B cell (primary cell): ENCODE results near the gene PCSK6. TPM values are rescaled to one million over a fixed set of nuclear protein-coding genes. Genes with fewer than 3 reads are reported as not detected.

Experiments
- ATAC-seq: fragments of 200-7000 bp; cut with Tn5 transposase; one replicate; pipeline ENCODE4 v1.10.0; 2021; ENCODE audit warnings: low read depth, mild to moderate bottlenecking, moderate number of reproducible peaks, moderate library complexity
- CTCF ChIA-PET: fragments of 350-600 bp; sonication (Branson Sonifier 250); formaldehyde crosslinking; loops from one replicate; lab custom pipeline; 2021; ENCODE audit warnings: antibody characterized with exemption, inconsistent platforms; lab: Charles Lee
- POLR2A ChIA-PET: fragments of 350-600 bp; sonication (Branson Sonifier 250); formaldehyde crosslinking; loops from one replicate; lab custom pipeline; 2021; ENCODE audit warnings: antibody characterized with exemption; lab: Charles Lee
- DNase-seq: peaks from one replicate; pipeline ENCODE4 v3.0.0; 2013
- H2AFZ ChIP-seq: 2 replicates; pipeline ENCODE4 v1.6.1; 2012; ENCODE audit warnings: mild to moderate bottlenecking, low read depth, low read length; ENCODE audit not compliant: insufficient read depth, poor library complexity, severe bottlenecking
- H3K27ac ChIP-seq, 2 donors: 1 replicate in 1 of 2; 2 replicates in 1 of 2; pipeline ENCODE4 v1.5.1; 2012 to 2013; ENCODE audit warnings: low read length in 2 of 2, mild to moderate bottlenecking in 2 of 2, moderate library complexity in 1 of 2
- H3K27me3 ChIP-seq, 4 experiments: fragments of 200-600 bp in 1 of 4; sonication (generic) in 1 of 4; replicated peaks in 1 of 4; 1 replicate in 2 of 4; 2 replicates in 2 of 4; pipeline versions ENCODE4 v1.6.1 to v1.7.0; 2013 to 2016; ENCODE audit warnings: low read length in 3 of 4, mild to moderate bottlenecking in 2 of 4, mixed read lengths in 1 of 4, moderate library complexity in 1 of 4; ENCODE audit not compliant: insufficient read depth in 4 of 4, control insufficient read depth in 3 of 4; ENCODE audit errors: control extremely low read depth in 1 of 4
- H3K36me3 ChIP-seq, 2 experiments: replicated peaks in 1 of 2; 1 replicate in 1 of 2; 2 replicates in 1 of 2; pipeline versions ENCODE4 v1.6.1 to v1.7.1; 2013; ENCODE audit warnings: low read length in 1 of 2; ENCODE audit not compliant: insufficient read depth in 2 of 2, control insufficient read depth in 1 of 2; ENCODE audit errors: control extremely low read depth in 1 of 2, extremely low read depth in 1 of 2
- H3K4me1 ChIP-seq, 2 donors: fragments of 200-600 bp in 1 of 2; sonication (generic) in 1 of 2; 1 replicate in 1 of 2; 2 replicates in 1 of 2; pipeline versions ENCODE4 v1.5.1 to v1.6.1; 2013 to 2017; ENCODE audit warnings: low read length in 2 of 2; ENCODE audit not compliant: control insufficient read depth in 2 of 2, insufficient read depth in 2 of 2
- H3K4me2 ChIP-seq: replicated peaks from 2 replicates; pipeline ENCODE3; 2012; ENCODE audit warnings: mild to moderate bottlenecking, low read depth, low read length; ENCODE audit not compliant: poor library complexity, severe bottlenecking
- H3K4me3 ChIP-seq, 5 experiments: fragments of 200-600 bp in 1 of 5; sonication (generic) in 1 of 5; 1 replicate in 3 of 5; 2 replicates in 2 of 5; pipeline versions ENCODE4 v1.5.1 to v1.7.0; 2011 to 2016; ENCODE audit warnings: low read length in 4 of 5, mild to moderate bottlenecking in 4 of 5, low read depth in 2 of 5, control low read depth in 1 of 5, moderate library complexity in 1 of 5; ENCODE audit not compliant: insufficient read depth in 1 of 5; ENCODE audit errors: control extremely low read depth in 1 of 5, extremely low read depth in 1 of 5
- H3K79me2 ChIP-seq: fragments of 200-600 bp; sonication (generic); one replicate; pipeline ENCODE4 v1.6.0; 2016; ENCODE audit warnings: low read length; ENCODE audit not compliant: control insufficient read depth, insufficient read depth
- H3K9ac ChIP-seq: fragments of 200-600 bp; sonication (generic); 2 replicates; pipeline ENCODE4 v1.6.1; 2017; ENCODE audit warnings: mild to moderate bottlenecking, low read length, moderate library complexity
- H3K9me3 ChIP-seq, 3 donors: one replicate each; pipeline versions ENCODE4 v1.6.1 to v1.7.1; 2013; ENCODE audit warnings: low read length in 2 of 3; ENCODE audit not compliant: control insufficient read depth in 2 of 3, insufficient read depth in 1 of 3; ENCODE audit errors: control extremely low read depth in 1 of 3
- H4K20me1 ChIP-seq: 2 replicates; pipeline ENCODE4 v1.6.0; 2012; ENCODE audit warnings: mild to moderate bottlenecking, low read length; ENCODE audit not compliant: insufficient read depth, control insufficient read depth, poor library complexity, severe bottlenecking
- H3K27ac Mint-ChIP-seq: one replicate; pipeline ENCODE4 v1.8.0; 2021; ENCODE audit warnings: mixed read lengths
- H3K27me3 Mint-ChIP-seq: one replicate; pipeline ENCODE4 v1.8.0; 2021; ENCODE audit warnings: mixed read lengths
- H3K4me1 Mint-ChIP-seq: one replicate; pipeline ENCODE4 v1.8.0; 2021; ENCODE audit warnings: mixed read lengths
- H3K4me3 Mint-ChIP-seq: one replicate; pipeline ENCODE4 v1.8.0; 2021; ENCODE audit warnings: mixed read lengths
- H3K9me3 Mint-ChIP-seq: one replicate; pipeline ENCODE4 v1.8.0; 2022; ENCODE audit warnings: mixed read lengths; ENCODE audit not compliant: insufficient read depth
- EZH2 ChIP-seq: IDR thresholded peaks from 2 replicates; pipeline ENCODE4 v1.6.1; 2012; ENCODE audit warnings: borderline replicate concordance, low read depth, mild to moderate bottlenecking, moderate library complexity, low read length; ENCODE audit not compliant: insufficient read depth, poor library complexity, severe bottlenecking
- WGBS: methylation state at CpG from one replicate; pipeline ENCODE4 v1.1.5; 2013; ENCODE audit warnings: missing lambda C conversion rate; ENCODE audit not compliant: insufficient coverage; 5-methylcytosine and 5-hydroxymethylcytosine counted together
- intact Hi-C: fragments of 100-400 bp; cut with micrococcal nuclease; formaldehyde crosslinking; loops from one replicate; pipeline ENCODE4 v1.10.0; 2022
- polyA plus RNA-seq: library from polyadenylated mRNA; depleted of rRNA; stranded (reverse); fragments of >200 nt; gene quantifications from 2 replicates; pipeline ENCODE4 v1.2.3, GENCODE V29; 2012
- total RNA-seq, 2 donors: library from RNA; stranded (reverse); fragments of 120-200 nt in 1 of 2; gene quantifications; 1 replicate in 1 of 2; 2 replicates in 1 of 2; pipeline versions ENCODE4 v1.2.3 to v1.2.4, GENCODE V29; 2013 to 2022
- TF ChIP-seq, protein P1 (sequence below): fragments of 200-600 bp; IDR thresholded peaks from one replicate; pipeline ENCODE4 v1.8.0; 2022; ENCODE audit warnings: antibody characterized with exemption, mild to moderate bottlenecking

PCSK6 gene
- total and polyA plus RNA-seq, 2 donors (not counting 1 experiment from before 2014, with no cell fraction given) = 0.66 to 1.6 TPM

DNA sequence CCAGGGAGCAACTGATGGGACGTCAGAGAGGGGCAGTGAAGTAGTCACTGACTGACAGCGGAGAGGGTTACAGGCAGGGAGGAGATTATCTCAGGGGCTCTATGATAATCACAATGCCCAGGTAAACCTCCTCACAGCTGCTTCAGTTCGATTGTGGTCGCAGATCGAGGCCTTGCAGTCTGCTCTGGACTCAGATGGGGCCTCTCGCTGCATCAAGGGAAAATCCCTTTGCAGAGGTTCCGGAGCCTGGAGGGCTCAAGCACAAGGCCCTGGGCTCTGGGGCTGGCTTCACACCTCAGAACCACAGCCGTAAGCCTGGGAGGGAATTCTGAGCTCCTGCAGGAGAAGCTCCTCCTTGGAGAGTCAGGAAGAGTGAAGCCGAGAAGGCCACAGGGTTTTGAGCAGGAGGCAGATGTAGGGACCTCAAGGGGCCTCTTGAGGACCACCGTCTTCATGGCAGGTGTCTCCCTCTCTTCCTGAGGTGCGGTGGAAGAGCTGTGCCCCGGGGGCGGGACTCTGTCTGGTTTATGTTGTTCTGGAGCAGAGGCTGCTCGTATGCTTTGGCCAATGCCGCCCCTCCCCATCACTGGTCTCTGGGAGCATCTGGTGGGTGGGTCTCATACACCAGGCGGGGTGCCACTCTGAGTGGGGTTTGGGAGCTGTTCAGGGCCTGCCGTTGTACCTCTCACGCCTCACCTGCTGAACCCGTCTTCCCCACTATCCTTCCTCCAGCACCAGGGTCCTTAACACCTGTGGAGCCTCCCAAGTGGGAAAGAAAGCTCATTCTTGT, 175.0 kb downstream of the PCSK6 start:
- no peak for TF ChIP-seq EZH2
- TF ChIP-seq, protein P1, sequence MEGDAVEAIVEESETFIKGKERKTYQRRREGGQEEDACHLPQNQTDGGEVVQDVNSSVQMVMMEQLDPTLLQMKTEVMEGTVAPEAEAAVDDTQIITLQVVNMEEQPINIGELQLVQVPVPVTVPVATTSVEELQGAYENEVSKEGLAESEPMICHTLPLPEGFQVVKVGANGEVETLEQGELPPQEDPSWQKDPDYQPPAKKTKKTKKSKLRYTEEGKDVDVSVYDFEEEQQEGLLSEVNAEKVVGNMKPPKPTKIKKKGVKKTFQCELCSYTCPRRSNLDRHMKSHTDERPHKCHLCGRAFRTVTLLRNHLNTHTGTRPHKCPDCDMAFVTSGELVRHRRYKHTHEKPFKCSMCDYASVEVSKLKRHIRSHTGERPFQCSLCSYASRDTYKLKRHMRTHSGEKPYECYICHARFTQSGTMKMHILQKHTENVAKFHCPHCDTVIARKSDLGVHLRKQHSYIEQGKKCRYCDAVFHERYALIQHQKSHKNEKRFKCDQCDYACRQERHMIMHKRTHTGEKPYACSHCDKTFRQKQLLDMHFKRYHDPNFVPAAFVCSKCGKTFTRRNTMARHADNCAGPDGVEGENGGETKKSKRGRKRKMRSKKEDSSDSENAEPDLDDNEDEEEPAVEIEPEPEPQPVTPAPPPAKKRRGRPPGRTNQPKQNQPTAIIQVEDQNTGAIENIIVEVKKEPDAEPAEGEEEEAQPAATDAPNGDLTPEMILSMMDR = no peak
- no peaks in the 10 kb centered on the region for H3K79me2 ChIP-seq
- no peak overlapping the region for H3K4me3 ChIP-seq
- peaks cover 0 to 14% (median 3%) of the 10 kb centered on the region in 4 experiments for H3K27me3 ChIP-seq
- no peak overlapping the region for H3K9ac ChIP-seq
- no peak overlapping the region for H3K27ac ChIP-seq
- Mint-ChIP-seq H3K27ac (no peak overlapping the region), H3K27me3 (peaks cover 24% of the 10 kb centered on the region), H3K9me3 (no peaks in the 10 kb centered on the region), H3K4me1 (no peaks in the 10 kb centered on the region), H3K4me3 (no peak overlapping the region)
- H4K20me1 ChIP-seq = no peaks in the 10 kb centered on the region
- H3K4me1 ChIP-seq = no peaks in the 10 kb centered on the region
- no peak for ATAC-seq
- H3K4me2 ChIP-seq = no peak overlapping the region
- no peaks in the 10 kb centered on the region for H3K36me3 ChIP-seq
- H3K9me3 ChIP-seq = peaks cover 0 to 4% (median 0%) of the 10 kb centered on the region in 3 donors
- WGBS = 82% methylated on average over 13 of the region's 19 CpGs
- POLR2A ChIA-PET = no interaction called here
- no peak overlapping the region for H2AFZ ChIP-seq
- CTCF ChIA-PET = interaction anchor here (1.1 to 1.2 kb wide), 2 partner anchors 11 to 326 kb away, joined by 3 read pairs; no protein-coding TSS in a partner anchor
- intact Hi-C loops = no loop called here
- DNase-seq = no peak
